Ishikawa (cell line): ENCODE data around the gene TRIM68.

Experiments used
- CEBPB ChIP-seq: IDR thresholded peaks from 2 replicates; pipeline ENCODE4 v1.6.1; 2012
- EGR1 ChIP-seq: IDR thresholded peaks from 2 replicates; pipeline ENCODE4 v1.6.1; 2012
- EP300 ChIP-seq: IDR thresholded peaks from 2 replicates; pipeline ENCODE4 v1.6.1; 2012; ENCODE audit warnings: borderline replicate concordance
- RAD21 ChIP-seq: IDR thresholded peaks from 2 replicates; pipeline ENCODE4 v1.6.1; 2012; ENCODE audit warnings: low read depth
- TAF1 ChIP-seq: IDR thresholded peaks from 2 replicates; pipeline ENCODE4 v1.6.1; 2012; ENCODE audit warnings: low read depth, mild to moderate bottlenecking
- YY1 ChIP-seq: IDR thresholded peaks from 2 replicates; pipeline ENCODE4 v1.6.1; 2012; ENCODE audit warnings: low read depth
- TF ChIP-seq, protein P1 (sequence below): IDR thresholded peaks from 2 replicates; pipeline ENCODE4 v1.6.1; 2012
- TF ChIP-seq, protein P2 (sequence below): IDR thresholded peaks from 2 replicates; pipeline ENCODE4 v1.6.1; 2012
- TF ChIP-seq, protein P3 (sequence below): IDR thresholded peaks from 2 replicates; pipeline ENCODE4 v1.6.1; 2012; ENCODE audit warnings: low read depth, mild to moderate bottlenecking

DNA sequence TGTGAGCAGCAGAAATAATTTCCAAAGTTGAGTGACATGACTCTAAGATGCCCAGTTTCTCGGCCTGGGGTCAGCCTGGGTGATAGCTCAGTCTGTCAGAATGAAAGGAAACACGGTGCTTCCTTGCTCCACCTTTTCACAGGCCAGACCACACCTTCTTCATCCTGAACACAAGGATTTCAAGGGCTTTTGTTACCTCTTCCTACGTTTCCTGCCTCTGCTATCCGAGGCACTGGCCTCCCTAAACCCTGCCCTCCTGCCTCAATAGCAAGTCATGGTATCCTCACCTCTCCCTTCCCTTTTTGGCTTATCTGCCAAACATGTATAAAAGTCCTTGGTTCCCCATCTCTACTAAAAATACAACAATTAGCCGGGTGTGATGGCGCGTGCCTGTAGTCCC, 34.0 kb upstream of the TRIM68 start:
- no peak for TF ChIP-seq EP300
- TF ChIP-seq, protein P1, sequence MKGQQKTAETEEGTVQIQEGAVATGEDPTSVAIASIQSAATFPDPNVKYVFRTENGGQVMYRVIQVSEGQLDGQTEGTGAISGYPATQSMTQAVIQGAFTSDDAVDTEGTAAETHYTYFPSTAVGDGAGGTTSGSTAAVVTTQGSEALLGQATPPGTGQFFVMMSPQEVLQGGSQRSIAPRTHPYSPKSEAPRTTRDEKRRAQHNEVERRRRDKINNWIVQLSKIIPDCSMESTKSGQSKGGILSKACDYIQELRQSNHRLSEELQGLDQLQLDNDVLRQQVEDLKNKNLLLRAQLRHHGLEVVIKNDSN = no peak
- TF ChIP-seq, protein P2, sequence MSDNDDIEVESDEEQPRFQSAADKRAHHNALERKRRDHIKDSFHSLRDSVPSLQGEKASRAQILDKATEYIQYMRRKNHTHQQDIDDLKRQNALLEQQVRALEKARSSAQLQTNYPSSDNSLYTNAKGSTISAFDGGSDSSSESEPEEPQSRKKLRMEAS = no peak
- TF ChIP-seq, protein P3, sequence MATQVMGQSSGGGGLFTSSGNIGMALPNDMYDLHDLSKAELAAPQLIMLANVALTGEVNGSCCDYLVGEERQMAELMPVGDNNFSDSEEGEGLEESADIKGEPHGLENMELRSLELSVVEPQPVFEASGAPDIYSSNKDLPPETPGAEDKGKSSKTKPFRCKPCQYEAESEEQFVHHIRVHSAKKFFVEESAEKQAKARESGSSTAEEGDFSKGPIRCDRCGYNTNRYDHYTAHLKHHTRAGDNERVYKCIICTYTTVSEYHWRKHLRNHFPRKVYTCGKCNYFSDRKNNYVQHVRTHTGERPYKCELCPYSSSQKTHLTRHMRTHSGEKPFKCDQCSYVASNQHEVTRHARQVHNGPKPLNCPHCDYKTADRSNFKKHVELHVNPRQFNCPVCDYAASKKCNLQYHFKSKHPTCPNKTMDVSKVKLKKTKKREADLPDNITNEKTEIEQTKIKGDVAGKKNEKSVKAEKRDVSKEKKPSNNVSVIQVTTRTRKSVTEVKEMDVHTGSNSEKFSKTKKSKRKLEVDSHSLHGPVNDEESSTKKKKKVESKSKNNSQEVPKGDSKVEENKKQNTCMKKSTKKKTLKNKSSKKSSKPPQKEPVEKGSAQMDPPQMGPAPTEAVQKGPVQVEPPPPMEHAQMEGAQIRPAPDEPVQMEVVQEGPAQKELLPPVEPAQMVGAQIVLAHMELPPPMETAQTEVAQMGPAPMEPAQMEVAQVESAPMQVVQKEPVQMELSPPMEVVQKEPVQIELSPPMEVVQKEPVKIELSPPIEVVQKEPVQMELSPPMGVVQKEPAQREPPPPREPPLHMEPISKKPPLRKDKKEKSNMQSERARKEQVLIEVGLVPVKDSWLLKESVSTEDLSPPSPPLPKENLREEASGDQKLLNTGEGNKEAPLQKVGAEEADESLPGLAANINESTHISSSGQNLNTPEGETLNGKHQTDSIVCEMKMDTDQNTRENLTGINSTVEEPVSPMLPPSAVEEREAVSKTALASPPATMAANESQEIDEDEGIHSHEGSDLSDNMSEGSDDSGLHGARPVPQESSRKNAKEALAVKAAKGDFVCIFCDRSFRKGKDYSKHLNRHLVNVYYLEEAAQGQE = no peak
- no peak for TF ChIP-seq RAD21
- TF ChIP-seq TAF1 = no peak
- TF ChIP-seq CEBPB = no peak
- TF ChIP-seq EGR1 = no peak
- TF ChIP-seq YY1 = no peak
